Endothelial cell of umbilical vein (primary cell): ENCODE results near the gene ZNF430. TPM values are rescaled to one million over a fixed set of nuclear protein-coding genes. Genes with fewer than 3 reads are reported as not detected.

Experiments used
- BruUV-seq: library from RNA; stranded (reverse); fragments of 400-500 nt; replicated peaks from 2 replicates; lab custom pipeline; 2021; lab: Mats Ljungman, UMichigan
- CTCF ChIA-PET: fragments of 300-600, 350-600 bp; sonication (Branson Sonifier 250); formaldehyde crosslinking; loops from one replicate; lab custom pipeline; 2021; ENCODE audit warnings: antibody characterized with exemption, inconsistent platforms; lab: Charles Lee
- POLR2A ChIA-PET: fragments of 300-600, 350-600 bp; sonication (Branson Sonifier 250); formaldehyde crosslinking; loops from one replicate; lab custom pipeline; 2021; ENCODE audit warnings: antibody characterized with exemption, inconsistent platforms; lab: Charles Lee
- DNase-seq: peaks from one replicate; pipeline ENCODE4 v3.0.0-alpha.2; 2011; ENCODE audit warnings: low read depth, low spot score
- FAIRE-seq: peaks from 2 replicates; lab custom pipeline; 2011; peaks lifted over from hg19 to GRCh38; lab: Jason Lieb, UNC
- H2AFZ ChIP-seq: 2 replicates; pipeline ENCODE4 v1.6.0; 2012; ENCODE audit warnings: low read depth, low read length, control low read depth, inconsistent platforms
- H3K27ac ChIP-seq: 2 replicates; pipeline ENCODE4 v1.5.1; 2011; ENCODE audit warnings: low read depth, mild to moderate bottlenecking, control low read depth, low read length, moderate library complexity; ENCODE audit not compliant: insufficient read depth
- H3K27me3 ChIP-seq, 2 experiments: 2 replicates each; pipeline versions ENCODE4 v1.6.0 to v1.6.1; 2011; ENCODE audit warnings: low read length in 2 of 2, mixed read lengths in 1 of 2; ENCODE audit not compliant: control insufficient read depth in 2 of 2, insufficient read depth in 2 of 2
- H3K36me3 ChIP-seq, 2 experiments: 2 replicates in 1 of 2; 3 replicates in 1 of 2; pipeline ENCODE4 v1.5.1; 2011; ENCODE audit warnings: low read length in 2 of 2, mild to moderate bottlenecking in 1 of 2, moderate library complexity in 1 of 2; ENCODE audit not compliant: control insufficient read depth in 2 of 2, insufficient read depth in 2 of 2; ENCODE audit errors: extremely low read depth in 1 of 2
- H3K4me1 ChIP-seq: 3 replicates; pipeline ENCODE4 v1.5.1; 2011; ENCODE audit warnings: mild to moderate bottlenecking, low read length; ENCODE audit not compliant: control insufficient read depth, insufficient read depth; ENCODE audit errors: extremely low read depth
- H3K4me2 ChIP-seq: 2 replicates; pipeline ENCODE4 v1.6.1; 2011; ENCODE audit warnings: low read length, control low read depth, mixed read lengths; ENCODE audit not compliant: insufficient read depth
- H3K4me3 ChIP-seq, 3 experiments: fragments of 200-600 bp in 1 of 3; sonication (generic), shearing (Covaris generic) in 1 of 3; replicated peaks in 1 of 3; 2 replicates each; pipeline ENCODE4 v1.5.1; 2011 to 2016; ENCODE audit warnings: control low read depth in 3 of 3, low read length in 3 of 3, mild to moderate bottlenecking in 2 of 3, inconsistent platforms in 1 of 3, low read depth in 1 of 3, moderate library complexity in 1 of 3; ENCODE audit not compliant: insufficient read depth in 1 of 3
- H3K79me2 ChIP-seq: 2 replicates; pipeline ENCODE4 v1.6.0; 2012; ENCODE audit warnings: low read length, inconsistent platforms; ENCODE audit not compliant: control insufficient read depth, insufficient read depth
- H3K9ac ChIP-seq: replicated peaks from 2 replicates; pipeline ENCODE3; 2011; ENCODE audit warnings: low read length, control low read depth; ENCODE audit not compliant: insufficient read depth; ENCODE audit errors: extremely low read depth
- H3K9me1 ChIP-seq: replicated peaks from 3 replicates; pipeline ENCODE4 v1.6.0; 2011; ENCODE audit warnings: mild to moderate bottlenecking, low read length; ENCODE audit not compliant: control insufficient read depth, insufficient read depth; ENCODE audit errors: extremely low read depth
- H3K9me3 ChIP-seq: replicated peaks from 2 replicates; pipeline ENCODE4 v1.5.1; 2012; ENCODE audit warnings: low read length, inconsistent platforms; ENCODE audit not compliant: control insufficient read depth, insufficient read depth
- H4K20me1 ChIP-seq: replicated peaks from 2 replicates; pipeline ENCODE3; 2011; ENCODE audit warnings: mild to moderate bottlenecking, low read length; ENCODE audit not compliant: control insufficient read depth, insufficient read depth; ENCODE audit errors: extremely low read depth
- EZH2 ChIP-seq: IDR thresholded peaks from 2 replicates; pipeline ENCODE4 v1.6.1; 2012; ENCODE audit warnings: borderline replicate concordance, low read depth, mild to moderate bottlenecking, moderate library complexity, low read length, inconsistent platforms; ENCODE audit not compliant: severe bottlenecking
- FOS ChIP-seq: IDR thresholded peaks from 2 replicates; pipeline ENCODE4 v1.6.1; 2011; ENCODE audit warnings: mild to moderate bottlenecking, low read length, moderate library complexity, borderline replicate concordance; ENCODE audit not compliant: insufficient read depth
- GATA2 ChIP-seq: IDR thresholded peaks from 2 replicates; pipeline ENCODE4 v1.7.0; 2011; ENCODE audit warnings: low read depth, mild to moderate bottlenecking, moderate library complexity, mixed read lengths, low read length; ENCODE audit not compliant: insufficient read length, insufficient read depth
- JUN ChIP-seq: IDR thresholded peaks from 2 replicates; pipeline ENCODE4 v1.6.1; 2011; ENCODE audit warnings: borderline replicate concordance, low read depth; ENCODE audit not compliant: insufficient read length, insufficient read depth
- MYC ChIP-seq: IDR thresholded peaks from one replicate; pipeline ENCODE4 v1.6.1; 2011; ENCODE audit warnings: mild to moderate bottlenecking, low read depth, low read length
- POLR2A ChIP-seq: IDR thresholded peaks from 2 replicates; pipeline ENCODE4 v1.6.1; 2012; ENCODE audit warnings: low read depth, mild to moderate bottlenecking, control low read depth, low read length
- POLR2AphosphoS5 ChIP-seq: IDR thresholded peaks from 2 replicates; pipeline ENCODE4 v1.6.1; 2012; ENCODE audit warnings: low read depth, mild to moderate bottlenecking, control low read depth, low read length, moderate library complexity; ENCODE audit not compliant: insufficient read depth
- dilution Hi-C: fragments of 300-500 bp; cut with MboI; formaldehyde crosslinking; loops from one replicate; pipeline ENCODE4 v1.15.0; 2019; ENCODE audit warnings: low sequenced_read_pairs; ENCODE audit not compliant: extremely low pct_ligation_motif_present
- intact Hi-C: fragments of 100-400 bp; cut with micrococcal nuclease; formaldehyde crosslinking; loops from one replicate; pipeline ENCODE4 v1.10.0; 2022
- polyA plus RNA-seq, 4 experiments: library from polyadenylated mRNA; depleted of rRNA in 3 of 4; stranded (reverse) in 3 of 4; unstranded in 1 of 4; fragments of >200 nt; gene quantifications; 2 replicates each; pipeline versions ENCODE4 v1.2.1 to v1.2.3, GENCODE V29; 2011 to 2012; ENCODE audit warnings: missing spikeins in 1 of 4
- total RNA-seq: library from RNA; stranded (reverse); gene quantifications from 2 replicates; pipeline ENCODE4 v1.2.3, GENCODE V29; 2021
- TF ChIP-seq, protein P1 (sequence below): IDR thresholded peaks from 2 replicates; pipeline ENCODE4 v1.6.1; 2011; ENCODE audit not compliant: insufficient read depth, insufficient read length
- TF ChIP-seq, protein P2 (sequence below), 2 donors: IDR thresholded peaks; 1 replicate in 1 of 2; 2 replicates in 1 of 2; pipeline ENCODE4 v1.5.1; 2011; ENCODE audit warnings: low read length in 2 of 2, mild to moderate bottlenecking in 2 of 2, moderate library complexity in 2 of 2, control low read depth in 1 of 2, inconsistent platforms in 1 of 2, low read depth in 1 of 2; ENCODE audit not compliant: insufficient read depth in 1 of 2; ENCODE audit errors: extremely low read depth in 1 of 2

ZNF430 gene
- total and polyA plus RNA-seq, 2 donors (not counting 3 experiments of a cell fraction or from before 2014, with no cell fraction given), result 7.0 to 13.4 TPM

- Histone ChIP-seq H3K4me1 (no peaks in the 10 kb centered on the region), H2AFZ (no peak overlapping the region), H4K20me1 (no peaks in the 10 kb centered on the region), H3K9ac (no peak overlapping the region), H3K4me3 (no peak overlapping the region), H3K27ac (no peak overlapping the region), H3K9me3 (no peaks in the 10 kb centered on the region), H3K79me2 (peaks cover 28% of the 10 kb centered on the region), H3K36me3 (no peaks in the 10 kb centered on the region), H3K27me3 (no peaks in the 10 kb centered on the region), H3K9me1 (no peaks in the 10 kb centered on the region), H3K4me2 (no peak overlapping the region)
- no TSS peak for BruUV-seq
- ChIA-PET POLR2A (no interaction called here), CTCF (no interaction called here)
- FAIRE-seq (no peak), DNase-seq (no peak)
- TF ChIP-seq POLR2AphosphoS5, result no peak
- intact Hi-C loops, result no loop called here
- dilution Hi-C loops, result no loop called here
Observed at GRCh38 chr19:21046489-21046888, 26.0 kb downstream of the ZNF430 start.

DNA sequence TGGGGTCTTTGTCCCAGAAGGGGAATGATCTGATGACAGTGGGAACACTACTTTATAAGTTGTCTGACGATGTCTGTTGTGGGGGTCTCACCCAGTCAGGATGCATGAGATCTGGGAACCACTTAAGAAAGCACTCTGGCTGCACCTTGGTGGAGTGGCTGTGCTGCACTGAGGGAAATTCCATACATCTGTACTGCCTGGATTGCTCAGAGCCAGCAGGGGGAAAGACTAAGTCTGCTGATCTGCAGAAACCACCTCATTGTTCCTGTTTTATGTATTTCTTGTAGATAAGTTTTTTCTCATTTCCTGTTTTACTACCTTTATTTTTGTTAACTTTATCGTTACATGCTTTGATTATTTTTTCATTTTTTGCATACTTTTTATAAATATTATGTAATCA is 27.3 kb downstream of the ZNF430 start:
- H3K9ac ChIP-seq, result no peak overlapping the region
- H3K4me1 ChIP-seq, result no peaks in the 10 kb centered on the region
- DNase-seq (no peak), FAIRE-seq (no peak)
- no peak overlapping the region for H3K27ac ChIP-seq
- ChIA-PET CTCF (no interaction called here), POLR2A (interaction anchor here (0.5 kb wide), 1 partner anchor 14 kb away, joined by 3 read pairs; no protein-coding TSS in a partner anchor)
- no peak overlapping the region for H3K4me2 ChIP-seq
- intact Hi-C loops, result no loop called here
- H3K9me1 ChIP-seq, result no peaks in the 10 kb centered on the region
- no TSS peak for BruUV-seq
- TF ChIP-seq, protein P1, sequence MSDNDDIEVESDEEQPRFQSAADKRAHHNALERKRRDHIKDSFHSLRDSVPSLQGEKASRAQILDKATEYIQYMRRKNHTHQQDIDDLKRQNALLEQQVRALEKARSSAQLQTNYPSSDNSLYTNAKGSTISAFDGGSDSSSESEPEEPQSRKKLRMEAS, result no peak
- TF ChIP-seq JUN (no peak), MYC (no peak), POLR2AphosphoS5 (no peak), GATA2 (no peak), FOS (no peak), EZH2 (no peak), POLR2A (no peak)
- TF ChIP-seq, protein P2, sequence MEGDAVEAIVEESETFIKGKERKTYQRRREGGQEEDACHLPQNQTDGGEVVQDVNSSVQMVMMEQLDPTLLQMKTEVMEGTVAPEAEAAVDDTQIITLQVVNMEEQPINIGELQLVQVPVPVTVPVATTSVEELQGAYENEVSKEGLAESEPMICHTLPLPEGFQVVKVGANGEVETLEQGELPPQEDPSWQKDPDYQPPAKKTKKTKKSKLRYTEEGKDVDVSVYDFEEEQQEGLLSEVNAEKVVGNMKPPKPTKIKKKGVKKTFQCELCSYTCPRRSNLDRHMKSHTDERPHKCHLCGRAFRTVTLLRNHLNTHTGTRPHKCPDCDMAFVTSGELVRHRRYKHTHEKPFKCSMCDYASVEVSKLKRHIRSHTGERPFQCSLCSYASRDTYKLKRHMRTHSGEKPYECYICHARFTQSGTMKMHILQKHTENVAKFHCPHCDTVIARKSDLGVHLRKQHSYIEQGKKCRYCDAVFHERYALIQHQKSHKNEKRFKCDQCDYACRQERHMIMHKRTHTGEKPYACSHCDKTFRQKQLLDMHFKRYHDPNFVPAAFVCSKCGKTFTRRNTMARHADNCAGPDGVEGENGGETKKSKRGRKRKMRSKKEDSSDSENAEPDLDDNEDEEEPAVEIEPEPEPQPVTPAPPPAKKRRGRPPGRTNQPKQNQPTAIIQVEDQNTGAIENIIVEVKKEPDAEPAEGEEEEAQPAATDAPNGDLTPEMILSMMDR (IDR thresholded peaks at IDR 0.05; ENCODE audit: extremely low read depth in 1 of 2, insufficient read depth in 1 of 2, low read depth in 1 of 2, low read length in 2 of 2), result no peak
- peaks cover 24% of the 10 kb centered on the region for H3K79me2 ChIP-seq
- dilution Hi-C loops, result no loop called here
- no peaks in the 10 kb centered on the region for H4K20me1 ChIP-seq
- no peaks in the 10 kb centered on the region for H3K9me3 ChIP-seq
- H3K36me3 ChIP-seq, result no peaks in the 10 kb centered on the region
- H3K4me3 ChIP-seq, result no peak overlapping the region
- no peaks in the 10 kb centered on the region for H3K27me3 ChIP-seq
- no peak overlapping the region for H2AFZ ChIP-seq
